Kidney (tissue), 14 donors: ENCODE data around the gene RFXANK. TPM values are rescaled to one million over a fixed set of nuclear protein-coding genes. Genes with fewer than 3 reads are reported as not detected.

Experiments
- DNase-seq, 5 donors: peaks; one replicate each; pipeline ENCODE4 v3.0.0-alpha.2; 2013 to 2020
- FAIRE-seq: peaks from 2 replicates; lab custom pipeline; 2012; peaks lifted over from hg19 to GRCh38; lab: Jason Lieb, UNC
- H3K27ac ChIP-seq, 2 donors: one replicate each; pipeline ENCODE4 v1.7.0; 2013; ENCODE audit warnings: low read depth in 2 of 2, low read length in 2 of 2, inconsistent platforms in 1 of 2
- H3K27me3 ChIP-seq: one replicate; pipeline ENCODE4 v1.7.1; 2013; ENCODE audit warnings: low read length, inconsistent platforms; ENCODE audit not compliant: control insufficient read depth, insufficient read depth
- H3K36me3 ChIP-seq, 3 donors: one replicate each; pipeline versions ENCODE4 v1.7.0 to v1.7.1; 2013; ENCODE audit warnings: low read length in 3 of 3, control low read depth in 1 of 3, inconsistent platforms in 1 of 3; ENCODE audit not compliant: insufficient read depth in 3 of 3, control insufficient read depth in 2 of 3
- H3K4me1 ChIP-seq, 3 donors: one replicate each; pipeline versions ENCODE4 v1.7.0 to v1.7.1; 2013; ENCODE audit warnings: low read length in 3 of 3, inconsistent platforms in 1 of 3, low read depth in 1 of 3; ENCODE audit not compliant: control insufficient read depth in 2 of 3, insufficient read depth in 2 of 3
- H3K4me3 ChIP-seq, 3 donors: one replicate each; pipeline versions ENCODE4 v1.7.0 to v1.8.1; 2013; ENCODE audit warnings: low read length in 3 of 3, control low read depth in 1 of 3, inconsistent platforms in 1 of 3
- H3K9ac ChIP-seq, 3 donors: one replicate each; pipeline versions ENCODE4 v1.7.0 to v1.7.1; 2013; ENCODE audit warnings: low read length in 3 of 3, control low read depth in 1 of 3, inconsistent platforms in 1 of 3
- H3K9me3 ChIP-seq, 3 donors: one replicate each; pipeline versions ENCODE4 v1.7.0 to v1.7.1; 2013; ENCODE audit warnings: low read length in 3 of 3, control low read depth in 1 of 3, inconsistent platforms in 1 of 3; ENCODE audit not compliant: control insufficient read depth in 2 of 3, insufficient read depth in 1 of 3
- intact Hi-C: fragments of 100-400 bp; cut with DNase I; formaldehyde crosslinking; loops from one replicate; pipeline ENCODE4 v1.11.1; 2022
- polyA plus RNA-seq: library from polyadenylated mRNA; stranded (reverse); fragments of 350-450 nt; fragmentation: Illumina TruSeq; extraction: RNeasy Lipid Tissue Mini Kit (QIAGEN cat#74804); gene quantifications from one replicate; pipeline ENCODE4 v1.2.3, GENCODE V29; 2014; ENCODE audit warnings: low read depth, low replicate concordance; ENCODE audit not compliant: insufficient read depth
- total RNA-seq: library from RNA; stranded (reverse); fragmentation: NEBNext Ultra II Directional; extraction: Animal tissue kit (Norgen Biotek cat#: 25700); gene quantifications from one replicate; pipeline ENCODE4 v1.2.1, GENCODE V29; 2021
- TF ChIP-seq, protein P1 (sequence below): IDR thresholded peaks from 3 replicates; pipeline ENCODE4 v1.5.1; 2012; ENCODE audit warnings: mild to moderate bottlenecking, moderate library complexity, borderline replicate concordance; ENCODE audit not compliant: insufficient read depth; ENCODE audit errors: extremely low read depth
- donor health status: control.
- donor health status: control.
- donor health status: control.
- donor health status: control.
- donor health status: control.
- donor health status: DM: yes; HTN: yes; CAD: no.
- donor health status: Normal renal cell carcinoma (clear cell type).

RFXANK gene
- total and polyA plus RNA-seq, 2 donors from 2014 or later, result 70.7 to 133 TPM

DNA sequence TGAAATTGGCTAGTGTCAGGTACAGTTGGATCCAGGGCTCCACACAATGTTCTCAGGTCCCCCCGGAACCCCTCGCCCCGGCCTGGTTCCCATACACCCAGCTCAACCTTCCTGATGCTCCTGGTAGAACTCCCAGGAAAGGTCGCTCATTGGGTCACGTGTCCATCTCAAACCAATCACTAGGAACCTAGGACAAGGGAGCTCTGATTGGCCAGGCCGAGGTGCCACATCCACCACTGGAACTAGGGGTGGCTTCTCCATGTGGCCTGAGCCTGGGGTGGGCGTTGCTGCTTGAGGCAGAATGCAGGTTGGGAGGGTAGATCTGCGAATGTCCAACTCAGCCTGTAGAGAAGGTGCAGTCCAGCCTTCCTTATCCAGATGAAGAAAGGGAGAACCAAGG, 15.1 kb upstream of the RFXANK start:
- DNase-seq (no peak), FAIRE-seq (no peak)
- Histone ChIP-seq H3K27me3 (no peaks in the 10 kb centered on the region), H3K27ac (no peak overlapping the region), H3K36me3 (peaks cover 0 to 14% (median 8%) of the 10 kb centered on the region in 3 donors), H3K4me3 (no peak overlapping the region), H3K9ac (no peak overlapping the region), H3K4me1 (no peaks in the 10 kb centered on the region), H3K9me3 (no peaks in the 10 kb centered on the region)
- intact Hi-C loops, result no loop called here
- TF ChIP-seq, protein P1, sequence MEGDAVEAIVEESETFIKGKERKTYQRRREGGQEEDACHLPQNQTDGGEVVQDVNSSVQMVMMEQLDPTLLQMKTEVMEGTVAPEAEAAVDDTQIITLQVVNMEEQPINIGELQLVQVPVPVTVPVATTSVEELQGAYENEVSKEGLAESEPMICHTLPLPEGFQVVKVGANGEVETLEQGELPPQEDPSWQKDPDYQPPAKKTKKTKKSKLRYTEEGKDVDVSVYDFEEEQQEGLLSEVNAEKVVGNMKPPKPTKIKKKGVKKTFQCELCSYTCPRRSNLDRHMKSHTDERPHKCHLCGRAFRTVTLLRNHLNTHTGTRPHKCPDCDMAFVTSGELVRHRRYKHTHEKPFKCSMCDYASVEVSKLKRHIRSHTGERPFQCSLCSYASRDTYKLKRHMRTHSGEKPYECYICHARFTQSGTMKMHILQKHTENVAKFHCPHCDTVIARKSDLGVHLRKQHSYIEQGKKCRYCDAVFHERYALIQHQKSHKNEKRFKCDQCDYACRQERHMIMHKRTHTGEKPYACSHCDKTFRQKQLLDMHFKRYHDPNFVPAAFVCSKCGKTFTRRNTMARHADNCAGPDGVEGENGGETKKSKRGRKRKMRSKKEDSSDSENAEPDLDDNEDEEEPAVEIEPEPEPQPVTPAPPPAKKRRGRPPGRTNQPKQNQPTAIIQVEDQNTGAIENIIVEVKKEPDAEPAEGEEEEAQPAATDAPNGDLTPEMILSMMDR, result no peak

DNA sequence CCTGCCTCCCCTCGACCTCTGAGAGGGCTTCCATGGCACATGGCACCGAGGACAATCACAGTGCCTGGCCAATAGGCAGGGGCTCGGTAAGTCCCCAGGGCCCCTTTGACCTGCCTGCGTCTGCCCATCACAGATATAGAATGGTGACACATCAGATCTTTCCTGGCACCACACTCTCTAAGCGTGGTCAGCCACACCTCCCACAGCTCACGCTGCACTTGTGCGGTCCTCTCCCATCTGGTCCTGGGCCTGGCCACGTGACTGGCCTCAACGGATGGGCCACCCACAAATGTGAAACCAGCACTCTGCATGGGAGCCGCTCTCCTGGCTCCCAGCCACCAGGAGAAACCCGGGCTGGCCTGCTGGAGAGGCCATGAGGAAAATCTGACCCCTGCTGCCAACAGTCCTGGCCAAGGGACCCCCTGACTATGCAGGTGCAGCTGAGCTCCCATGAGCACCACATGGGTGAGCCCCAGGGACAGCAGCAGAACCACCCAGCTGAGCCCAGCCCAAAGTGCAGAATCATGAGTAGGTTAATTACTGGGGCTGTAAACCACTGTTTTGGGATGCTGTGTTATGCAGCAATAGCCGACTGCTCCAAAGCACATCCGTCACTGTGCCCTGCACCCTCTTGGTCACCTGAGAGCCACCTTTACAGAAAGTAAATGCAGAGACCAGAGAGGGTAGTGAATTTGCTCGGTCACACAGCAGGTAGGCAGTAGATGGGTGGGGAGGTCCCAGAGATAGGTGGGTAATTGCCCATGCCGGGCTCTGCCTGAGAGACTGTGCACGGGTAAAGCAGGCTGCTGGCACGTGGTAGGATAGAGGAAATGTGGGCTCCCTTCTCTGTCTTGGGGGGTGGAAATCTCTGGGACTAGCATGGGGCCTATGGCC, 12.3 kb upstream of the RFXANK start:
- DNase-seq (no peak), FAIRE-seq (no peak)
- Histone ChIP-seq H3K27ac (no peak overlapping the region), H3K36me3 (peaks cover 0 to 14% (median 8%) of the 10 kb centered on the region in 3 donors), H3K9me3 (no peaks in the 10 kb centered on the region), H3K27me3 (no peaks in the 10 kb centered on the region), H3K4me1 (no peaks in the 10 kb centered on the region), H3K4me3 (no peak overlapping the region), H3K9ac (no peak overlapping the region)
- intact Hi-C loops, result no loop called here
- TF ChIP-seq, protein P1, result no peak

DNA sequence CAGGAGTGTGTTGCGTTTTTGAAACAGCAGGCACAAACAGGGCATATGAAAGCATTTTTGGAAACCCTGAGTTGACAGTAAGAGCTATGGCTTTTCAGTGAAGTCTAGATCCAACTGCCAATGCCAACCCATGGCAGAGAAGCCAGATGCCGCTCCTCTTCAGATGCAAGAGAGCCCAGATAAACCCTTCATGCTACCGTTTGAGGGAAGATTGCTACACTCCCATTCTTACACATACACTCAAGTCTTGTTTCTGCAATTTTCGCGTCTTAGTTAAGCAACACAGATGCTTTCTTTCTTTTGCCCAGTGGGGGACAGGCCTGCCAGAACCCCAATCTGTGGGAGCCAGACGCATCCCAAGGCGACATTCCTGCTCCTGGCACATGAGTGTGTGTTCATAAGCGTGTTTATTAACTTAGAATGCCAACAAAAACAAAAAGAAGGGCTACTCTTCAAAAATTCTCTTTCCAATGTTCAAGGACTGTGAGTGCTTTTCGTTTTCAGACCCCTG, 10.5 kb upstream of the RFXANK start:
- H3K4me3 ChIP-seq, result no peak overlapping the region
- intact Hi-C loops, result no loop called here
- no peaks in the 10 kb centered on the region for H3K4me1 ChIP-seq
- no peaks in the 10 kb centered on the region for H3K27me3 ChIP-seq
- DNase-seq (no peak), FAIRE-seq (no peak)
- H3K36me3 ChIP-seq, result peaks cover 0 to 14% (median 8%) of the 10 kb centered on the region in 3 donors
- no peaks in the 10 kb centered on the region for H3K9me3 ChIP-seq
- no peak overlapping the region for H3K9ac ChIP-seq
- no peak overlapping the region for H3K27ac ChIP-seq
- TF ChIP-seq, protein P1, result no peak
